ACC112 (cell line): ENCODE measurements around the gene TNFRSF13B.

Source experiments
- H2AFZ ChIP-seq: fragments of 200-600 bp; sonication (generic); one replicate; pipeline ENCODE4 v1.6.0; 2017; ENCODE audit warnings: antibody characterized with exemption, low read length; ENCODE audit not compliant: unreplicated experiment
- H3K27ac ChIP-seq: fragments of 200-600 bp; sonication (generic); 2 replicates; pipeline ENCODE4 v1.5.1; 2014; ENCODE audit warnings: low read depth, mild to moderate bottlenecking, antibody characterized with exemption, low read length, moderate library complexity
- H3K27me3 ChIP-seq: fragments of 200-600 bp; sonication (generic); 2 replicates; pipeline ENCODE4 v1.6.1; 2014; ENCODE audit warnings: mild to moderate bottlenecking, antibody characterized with exemption, low read length, moderate library complexity, mixed read lengths; ENCODE audit not compliant: insufficient read depth
- H3K36me3 ChIP-seq: fragments of 200-600 bp; sonication (generic); 2 replicates; pipeline ENCODE4 v1.6.1; 2016; ENCODE audit warnings: mild to moderate bottlenecking, antibody characterized with exemption, low read length, moderate library complexity, mixed read lengths; ENCODE audit not compliant: insufficient read depth
- H3K4me1 ChIP-seq: fragments of 200-600 bp; sonication (generic); one replicate; pipeline ENCODE4 v1.6.1; 2016; ENCODE audit warnings: low read length, mixed read lengths; ENCODE audit not compliant: insufficient read depth, unreplicated experiment, control insufficient read depth
- H3K4me3 ChIP-seq: fragments of 200-600 bp; sonication (generic); 2 replicates; pipeline ENCODE4 v1.5.1; 2014; ENCODE audit warnings: mild to moderate bottlenecking, low read depth, low read length
- H3K79me2 ChIP-seq: fragments of 200-600 bp; sonication (generic); one replicate; pipeline ENCODE4 v1.6.0; 2016; ENCODE audit warnings: low read length; ENCODE audit not compliant: control insufficient read depth, unreplicated experiment, insufficient read depth

TNFRSF13B gene

DNA sequence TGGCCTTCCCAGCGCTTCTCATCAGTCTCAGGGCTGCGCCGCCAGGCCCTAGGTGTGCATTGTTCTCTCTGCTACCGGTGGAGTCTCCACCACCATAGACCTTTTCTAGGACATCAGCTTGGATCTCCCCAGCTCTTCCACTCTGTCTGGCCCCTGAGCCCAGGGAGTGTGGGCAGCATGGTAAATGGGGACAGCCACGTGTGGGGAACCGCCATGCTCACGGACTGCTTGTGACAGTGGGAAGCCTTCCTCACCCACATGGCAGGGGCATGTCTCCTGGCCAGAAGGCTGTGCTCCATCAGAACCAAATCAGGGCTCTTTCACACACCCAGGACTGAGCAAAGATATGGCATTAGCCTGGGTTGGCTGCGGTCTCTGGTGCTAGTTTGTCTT is 51.3 kb downstream of the TNFRSF13B start:
- Histone ChIP-seq H3K4me1 (no peaks in the 10 kb centered on the region), H2AFZ (no peak overlapping the region), H3K27ac (no peak overlapping the region), H3K79me2 (no peaks in the 10 kb centered on the region), H3K4me3 (no peak overlapping the region), H3K36me3 (no peaks in the 10 kb centered on the region), H3K27me3 (no peaks in the 10 kb centered on the region)

DNA sequence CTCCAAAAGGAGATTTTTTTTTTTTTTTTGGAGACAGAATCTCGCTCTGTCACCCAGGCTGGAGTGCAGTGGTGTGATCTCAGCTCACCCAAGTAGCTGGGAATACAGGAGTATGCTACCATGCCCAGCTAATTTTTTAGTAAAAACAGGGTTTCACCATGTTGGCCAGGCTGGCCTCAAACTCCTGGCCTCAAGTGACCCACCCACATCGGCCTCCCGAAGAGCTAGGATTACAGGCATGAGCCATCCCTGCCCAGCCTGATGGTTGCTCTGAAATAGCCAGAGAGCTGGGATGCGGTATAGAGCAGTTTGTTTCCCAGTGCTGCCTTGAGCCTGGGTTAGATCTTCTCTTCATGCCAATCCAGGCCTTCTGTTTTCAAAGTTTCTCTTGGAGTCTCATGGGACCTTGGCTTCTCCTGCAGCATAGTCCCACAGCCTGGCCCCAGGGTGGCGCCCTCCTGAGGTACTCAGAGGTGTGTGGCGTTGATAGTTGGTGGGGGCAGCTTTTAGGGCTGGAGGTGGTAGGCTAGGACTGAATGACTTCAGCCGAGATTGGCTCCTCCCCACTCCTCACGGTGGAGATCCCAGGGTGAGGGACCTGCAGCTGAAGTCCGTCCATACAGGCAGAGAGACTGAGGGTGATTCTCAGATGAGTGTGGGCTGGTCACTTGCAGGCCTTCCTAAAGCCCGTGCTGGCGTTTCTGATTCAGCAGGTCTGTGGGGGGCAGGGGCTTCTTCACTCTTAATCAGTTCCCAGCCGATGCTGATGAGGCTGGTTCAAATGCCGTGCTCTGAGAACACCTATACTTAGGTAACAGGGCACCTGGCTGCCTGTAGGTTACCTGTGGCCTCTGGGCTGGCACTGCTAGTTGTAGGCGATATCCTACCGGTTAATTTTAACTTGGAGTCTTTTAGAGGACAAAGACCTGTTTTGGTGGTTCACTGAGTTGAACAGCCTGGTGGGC is 52.0 kb downstream of the TNFRSF13B start:
- no peaks in the 10 kb centered on the region for H3K36me3 ChIP-seq
- H3K4me1 ChIP-seq = no peaks in the 10 kb centered on the region
- no peak overlapping the region for H2AFZ ChIP-seq
- no peaks in the 10 kb centered on the region for H3K79me2 ChIP-seq
- no peaks in the 10 kb centered on the region for H3K27me3 ChIP-seq
- H3K27ac ChIP-seq = no peak overlapping the region
- H3K4me3 ChIP-seq = no peak overlapping the region

DNA sequence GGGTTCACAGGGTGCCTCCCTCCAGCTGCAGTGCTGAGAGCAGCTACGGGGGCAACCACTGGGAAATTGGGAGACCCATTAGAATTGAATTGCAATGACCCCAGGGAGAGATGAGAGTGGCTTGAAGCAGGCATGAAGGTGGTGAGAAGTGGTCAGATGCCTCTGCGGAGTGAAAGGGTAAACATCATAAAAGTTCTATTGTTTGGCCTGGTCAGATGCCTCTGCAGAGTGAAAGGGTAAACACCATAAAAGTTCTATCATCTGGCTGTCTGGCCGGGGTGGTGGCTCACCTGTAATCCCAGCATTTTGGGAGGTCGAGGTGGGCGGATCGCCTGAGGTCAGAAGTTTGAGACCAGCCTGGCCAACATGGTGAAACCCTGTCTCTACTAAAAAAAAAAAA is 53.5 kb downstream of the TNFRSF13B start:
- Histone ChIP-seq H3K36me3 (no peaks in the 10 kb centered on the region), H3K27ac (no peak overlapping the region), H3K4me1 (no peaks in the 10 kb centered on the region), H3K4me3 (no peak overlapping the region), H3K79me2 (no peaks in the 10 kb centered on the region), H2AFZ (no peak overlapping the region), H3K27me3 (no peaks in the 10 kb centered on the region)

DNA sequence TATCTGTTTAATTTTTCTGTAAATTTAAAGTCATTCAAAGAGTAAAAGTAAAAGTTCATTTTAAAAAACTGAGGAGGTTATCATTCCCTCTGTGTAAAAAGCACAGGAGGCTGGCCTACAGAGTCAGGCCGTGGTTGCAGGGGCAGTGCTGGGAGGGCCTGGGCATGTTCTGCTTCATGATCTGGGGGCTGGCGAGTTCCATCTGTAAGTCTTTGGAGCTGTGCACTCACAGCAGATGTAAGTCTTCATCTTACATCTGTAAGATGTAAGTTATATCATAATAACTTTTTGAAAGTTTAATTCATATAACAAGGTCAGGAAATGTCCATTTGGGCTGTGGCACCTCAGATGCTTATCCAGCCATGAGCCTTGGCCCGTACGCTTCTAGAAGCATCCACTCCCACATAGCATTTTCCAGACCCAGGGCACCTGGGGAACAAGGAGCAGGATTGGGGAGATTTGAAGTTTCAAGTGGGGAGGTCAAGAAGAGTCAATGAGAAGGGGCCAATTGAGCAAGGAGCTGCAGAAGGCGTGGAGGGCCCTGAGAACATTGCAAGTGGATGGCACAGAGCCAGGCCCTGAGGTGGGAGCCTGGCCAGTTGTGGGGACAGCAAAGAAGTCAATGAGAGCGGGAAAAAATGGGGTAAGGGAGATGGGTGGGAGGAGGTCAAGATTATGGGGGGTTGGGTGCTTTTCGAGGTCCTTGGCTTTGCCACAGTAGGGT is 54.1 kb downstream of the TNFRSF13B start:
- no peaks in the 10 kb centered on the region for H3K4me1 ChIP-seq
- no peaks in the 10 kb centered on the region for H3K27me3 ChIP-seq
- H3K36me3 ChIP-seq = no peaks in the 10 kb centered on the region
- H3K79me2 ChIP-seq = no peaks in the 10 kb centered on the region
- no peak overlapping the region for H2AFZ ChIP-seq
- no peak overlapping the region for H3K4me3 ChIP-seq
- H3K27ac ChIP-seq = no peak overlapping the region

- no peaks in the 10 kb centered on the region for H3K4me1 ChIP-seq
- H3K27ac ChIP-seq = no peak overlapping the region
- no peaks in the 10 kb centered on the region for H3K79me2 ChIP-seq
- no peaks in the 10 kb centered on the region for H3K27me3 ChIP-seq
- no peak overlapping the region for H3K4me3 ChIP-seq
- no peaks in the 10 kb centered on the region for H3K36me3 ChIP-seq
- H2AFZ ChIP-seq = no peak overlapping the region
Measured at GRCh38 chr17:16916557-16916920, 55.4 kb downstream of the TNFRSF13B start.

DNA sequence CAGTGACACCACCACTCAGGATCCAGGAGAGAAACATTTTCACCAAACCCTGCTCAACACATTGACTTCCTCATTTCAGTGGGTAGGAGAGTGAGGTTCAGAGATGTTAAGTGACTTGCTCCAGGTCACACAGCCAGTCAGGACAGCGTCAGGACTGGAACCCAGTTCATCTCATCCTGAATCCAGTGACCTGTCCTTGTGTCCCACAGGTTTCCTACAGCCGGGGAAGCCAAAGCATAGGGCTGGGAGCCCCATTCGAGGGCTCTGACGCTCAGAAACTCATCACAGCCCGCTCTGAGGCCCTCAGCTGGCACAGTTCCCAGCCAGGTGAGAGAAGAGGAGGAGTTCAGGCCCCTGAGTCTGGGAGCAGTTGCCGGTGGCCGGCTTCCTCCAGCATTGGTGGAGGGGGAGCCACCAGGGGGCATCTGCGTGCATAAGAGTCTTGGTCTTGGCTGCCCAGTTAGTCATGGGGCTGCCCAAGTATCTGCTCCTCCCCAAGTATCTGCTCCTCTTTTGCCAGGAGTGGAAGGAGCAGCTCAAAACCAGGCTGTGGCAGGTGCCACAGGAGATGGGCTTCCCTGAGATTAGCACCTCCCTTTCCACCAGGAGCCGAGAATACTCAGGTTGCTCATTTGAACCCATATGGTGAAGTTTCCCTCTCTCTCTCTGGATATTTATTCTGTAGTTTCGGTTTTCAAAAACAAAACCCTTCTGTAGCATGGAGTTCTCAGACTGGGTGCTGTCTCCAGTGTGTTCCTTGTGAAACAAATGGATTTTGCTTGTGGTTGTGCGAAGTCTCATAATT is 56.0 kb downstream of the TNFRSF13B start:
- peak overlapping the region; percentile 33 for H2AFZ ChIP-seq
- no peak overlapping the region for H3K27ac ChIP-seq
- H3K27me3 ChIP-seq = no peaks in the 10 kb centered on the region
- no peaks in the 10 kb centered on the region for H3K36me3 ChIP-seq
- H3K4me1 ChIP-seq = no peaks in the 10 kb centered on the region
- H3K4me3 ChIP-seq = no peak overlapping the region
- no peaks in the 10 kb centered on the region for H3K79me2 ChIP-seq

GRCh38 chr17:16913463-16913862 is 58.5 kb downstream of the TNFRSF13B start:
- Histone ChIP-seq H3K4me1 (no peaks in the 10 kb centered on the region), H3K27ac (no peak overlapping the region), H3K79me2 (no peaks in the 10 kb centered on the region), H3K27me3 (peaks cover 2% of the 10 kb centered on the region; the same call in 1 of the 2 replicates), H2AFZ (no peak overlapping the region), H3K4me3 (no peak overlapping the region), H3K36me3 (no peaks in the 10 kb centered on the region)

- peaks cover 1% of the 10 kb centered on the region for H3K4me1 ChIP-seq
- H3K4me3 ChIP-seq = no peak overlapping the region
- no peaks in the 10 kb centered on the region for H3K36me3 ChIP-seq
- peaks cover 4% of the 10 kb centered on the region; the same call in 1 of the 2 replicates for H3K27me3 ChIP-seq
- H3K79me2 ChIP-seq = no peaks in the 10 kb centered on the region
- H2AFZ ChIP-seq = no peak overlapping the region
- no peak overlapping the region for H3K27ac ChIP-seq
Measured at GRCh38 chr17:16912021-16912962, 59.6 kb downstream of the TNFRSF13B start.

GRCh38 chr17:16911141-16911937 is 60.6 kb downstream of the TNFRSF13B start:
- no peaks in the 10 kb centered on the region for H3K36me3 ChIP-seq
- peaks cover 4% of the 10 kb centered on the region; the same call in 1 of the 2 replicates for H3K27me3 ChIP-seq
- peaks cover 11% of the 10 kb centered on the region for H3K4me1 ChIP-seq
- H3K4me3 ChIP-seq = no peak overlapping the region
- H2AFZ ChIP-seq = no peak overlapping the region
- H3K79me2 ChIP-seq = no peaks in the 10 kb centered on the region
- H3K27ac ChIP-seq = no peak overlapping the region
